CD1c-positive myeloid dendritic cell (primary cell): Measurements from ENCODE around the gene SLC25A11.

ENCODE experiments used
- DNase-seq: peaks from one replicate; pipeline ENCODE4 v3.0.0-alpha.2; 2016; ENCODE audit errors: extremely low spot score

Gene SLC25A11, protein sequence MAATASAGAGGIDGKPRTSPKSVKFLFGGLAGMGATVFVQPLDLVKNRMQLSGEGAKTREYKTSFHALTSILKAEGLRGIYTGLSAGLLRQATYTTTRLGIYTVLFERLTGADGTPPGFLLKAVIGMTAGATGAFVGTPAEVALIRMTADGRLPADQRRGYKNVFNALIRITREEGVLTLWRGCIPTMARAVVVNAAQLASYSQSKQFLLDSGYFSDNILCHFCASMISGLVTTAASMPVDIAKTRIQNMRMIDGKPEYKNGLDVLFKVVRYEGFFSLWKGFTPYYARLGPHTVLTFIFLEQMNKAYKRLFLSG

DNA sequence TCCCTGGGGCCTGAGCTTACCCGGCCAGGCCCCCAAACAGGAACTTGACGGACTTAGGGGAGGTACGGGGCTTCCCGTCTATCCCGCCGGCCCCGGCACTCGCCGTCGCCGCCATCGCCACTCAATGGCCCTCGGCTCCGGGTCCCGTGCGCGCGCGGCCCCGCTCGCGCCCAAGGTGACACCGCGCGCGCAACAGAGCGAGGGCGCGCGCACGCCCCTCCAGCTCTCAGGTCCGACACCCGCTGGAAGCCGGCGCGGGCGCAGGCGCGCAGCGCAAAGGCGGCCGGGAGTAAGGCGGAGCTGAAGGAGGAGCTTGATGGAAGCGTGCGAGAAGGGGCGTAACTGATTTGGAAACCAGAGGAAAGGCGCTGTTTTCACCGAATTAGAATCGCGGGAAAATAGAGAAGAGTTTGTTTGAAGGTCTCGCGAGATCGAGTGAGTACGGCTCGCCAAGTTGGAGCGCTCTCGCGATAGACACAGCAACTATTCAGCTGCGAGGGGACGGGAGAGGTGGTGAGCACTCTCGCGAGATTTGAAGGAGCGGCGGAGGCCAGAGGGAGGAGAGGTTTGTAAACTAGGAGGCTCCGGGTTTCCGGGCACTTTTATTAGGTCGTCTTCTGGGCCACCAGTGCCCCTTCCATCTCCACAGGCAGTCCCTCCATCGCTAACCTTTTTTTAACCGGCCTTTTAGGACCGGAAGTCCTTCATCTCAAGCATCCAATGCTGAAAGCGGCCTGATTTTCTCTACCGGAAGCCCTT is at the start of gene SLC25A11, which contains the start of gene RNF167:
TSS of gene SLC25A11 (minus strand) at position 251 of the 759 bp plus-strand sequence. CDS start at position 115, 136 bp downstream.
TSS of gene RNF167 (plus strand) at position 473 of the 759 bp plus-strand sequence. CDS start 642 bp downstream, outside the sequence.
- DNase-seq: peak; percentile 100

DNA sequence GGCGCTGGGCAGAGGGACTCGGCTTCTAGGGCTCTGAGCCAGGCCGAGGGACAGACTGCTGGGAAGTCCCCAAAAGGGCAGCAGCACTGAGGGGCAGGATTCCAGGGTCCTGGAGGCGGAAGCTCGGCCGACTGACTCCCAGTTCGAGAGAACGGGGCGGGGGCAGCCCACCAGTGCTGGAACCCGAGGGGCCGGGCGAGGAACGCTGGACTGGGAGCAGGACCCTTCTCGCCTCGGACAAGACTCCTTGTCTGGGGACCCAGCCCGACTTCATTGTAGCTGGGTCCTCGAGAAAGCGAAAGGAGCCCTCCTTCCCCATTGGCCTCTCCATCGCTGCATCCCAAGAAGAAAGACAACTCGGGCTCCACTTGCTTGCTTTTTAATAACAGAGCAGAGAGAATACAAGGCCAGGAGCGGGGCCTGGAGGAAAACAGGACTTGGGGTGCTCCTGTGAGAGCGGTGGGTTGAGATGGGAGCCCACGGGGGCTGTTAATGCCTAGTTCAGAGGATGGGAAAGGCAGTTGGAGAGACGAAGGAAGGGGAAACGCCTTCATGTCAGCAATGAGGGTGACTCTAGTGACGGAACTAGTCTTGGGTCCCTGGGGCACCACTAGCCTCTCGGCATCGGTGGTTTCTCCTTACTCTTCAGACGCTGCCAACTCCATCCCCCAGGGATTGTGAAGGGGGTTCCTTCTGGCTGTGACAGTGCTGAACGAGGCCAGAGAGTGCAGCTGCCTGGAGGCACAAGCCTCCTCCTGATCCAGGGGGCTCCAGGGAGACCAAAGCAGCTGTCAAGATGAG is 48.1 kb upstream of the SLC25A11 start:
- DNase-seq: peak; percentile 18

DNA sequence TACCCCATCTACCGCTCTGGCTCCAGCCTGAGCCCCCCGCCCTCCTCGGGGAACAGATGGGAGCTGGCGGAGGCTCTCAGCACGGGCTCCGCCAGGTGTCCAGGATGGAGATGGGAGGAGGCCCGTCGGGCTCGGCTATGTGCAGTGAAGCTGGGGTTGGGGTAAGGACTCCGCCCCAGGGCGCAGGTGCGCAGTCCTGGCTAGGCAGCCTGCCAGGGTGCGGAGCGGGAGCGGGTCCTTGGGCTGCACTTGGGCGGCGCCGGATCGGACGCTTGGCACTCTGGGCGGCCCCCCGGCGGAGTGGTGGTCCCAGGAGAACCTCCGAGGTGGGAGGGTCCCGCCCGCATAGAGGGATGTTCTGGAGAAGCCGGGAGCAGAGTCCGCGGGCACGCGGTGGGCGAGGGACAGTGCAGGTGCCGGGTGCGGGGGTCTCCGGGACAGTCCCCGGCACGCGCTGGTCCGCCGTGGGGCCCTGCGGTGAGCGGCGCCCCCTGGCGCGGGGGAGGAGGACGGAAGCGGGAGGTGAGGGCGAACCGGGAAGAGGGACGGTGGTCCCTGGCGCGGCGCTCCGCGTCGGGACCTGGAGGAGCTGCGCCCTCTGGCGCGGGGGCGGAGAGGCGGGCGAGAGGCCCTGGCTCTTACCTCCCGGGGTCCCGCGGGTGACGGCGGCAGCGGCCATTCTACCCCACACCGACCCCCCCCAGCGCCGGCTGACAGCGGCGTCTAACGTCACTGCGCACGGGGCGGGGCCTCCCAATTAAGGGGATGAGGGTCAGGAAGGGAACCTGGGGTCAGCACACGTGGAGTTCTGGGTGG is 47.3 kb upstream of the SLC25A11 start, which contains the start of gene CAMTA2:
TSS of gene CAMTA2 (minus strand) at position 725 of the 816 bp plus-strand sequence. CDS start 1,453 bp downstream, outside the sequence.
- peak; percentile 86 for DNase-seq

DNA sequence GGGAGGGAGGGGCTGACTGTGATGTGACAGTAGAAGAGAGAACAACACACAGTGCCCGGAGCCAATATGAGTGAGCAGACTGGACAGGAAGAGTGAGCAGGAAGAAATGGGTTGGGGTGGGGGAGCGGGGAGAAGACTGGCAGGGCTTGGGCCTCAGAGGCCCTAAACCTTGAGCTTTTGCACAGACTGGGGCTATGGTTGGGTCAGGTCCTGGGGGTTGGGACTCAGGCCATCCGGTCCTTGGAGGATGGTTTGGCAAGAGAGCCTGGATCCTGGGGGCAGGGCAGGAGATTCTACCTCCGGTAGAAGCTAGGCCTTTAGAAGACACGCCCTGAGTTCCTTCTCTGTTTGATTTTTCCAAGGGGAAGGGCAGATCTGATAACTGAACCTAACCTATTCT is 46.6 kb upstream of the SLC25A11 start:
- peak; percentile 15 for DNase-seq

DNA sequence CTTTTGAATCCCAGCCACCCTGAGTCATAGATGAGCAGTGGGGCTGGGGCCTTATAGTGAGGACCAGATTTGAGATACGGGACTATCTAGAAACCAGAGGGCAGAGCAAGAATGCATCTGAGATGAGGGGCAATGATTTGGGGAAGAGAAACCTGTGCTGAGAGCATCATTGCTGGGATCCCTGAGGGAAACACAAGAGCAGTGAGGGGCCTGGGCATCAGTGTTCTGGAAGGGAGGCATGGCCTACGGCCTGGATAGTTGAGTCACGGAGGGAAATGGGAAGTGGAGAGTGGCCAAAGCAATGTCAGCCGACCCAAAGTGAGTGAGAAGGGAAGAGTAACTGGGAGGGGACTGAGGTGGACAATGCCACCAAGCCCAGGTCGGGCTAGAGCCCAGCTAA is 42.5 kb upstream of the SLC25A11 start:
- DNase-seq: peak; percentile 38

DNA sequence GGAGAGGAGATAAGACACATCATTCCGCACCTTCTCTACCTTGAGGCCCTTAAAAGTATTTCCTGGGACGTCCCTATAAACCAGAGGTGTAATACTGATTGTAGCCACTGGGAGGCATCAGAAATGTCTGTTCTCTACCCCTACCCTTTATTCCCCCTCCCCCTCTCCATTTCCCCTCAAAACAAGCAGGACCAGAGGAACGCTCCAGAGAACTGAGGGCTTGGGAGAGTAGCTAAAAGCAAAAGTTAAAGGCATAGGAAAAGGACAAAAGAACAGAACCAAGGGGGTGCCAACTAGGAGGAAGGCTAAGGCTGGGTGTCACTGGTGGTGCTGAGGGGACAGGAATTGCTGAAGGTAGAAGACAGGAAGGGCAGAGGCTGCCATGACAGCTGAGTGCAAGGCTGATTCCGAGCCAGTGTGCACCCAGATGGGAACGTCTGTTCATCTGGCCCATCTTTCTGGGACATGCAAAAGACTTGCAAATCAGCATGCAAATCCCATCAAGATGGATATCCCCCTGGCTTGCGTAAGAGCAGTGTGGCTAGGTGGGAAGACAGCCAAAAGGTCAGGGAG is 40.9 kb upstream of the SLC25A11 start:
- DNase-seq: peak; percentile 58

DNA sequence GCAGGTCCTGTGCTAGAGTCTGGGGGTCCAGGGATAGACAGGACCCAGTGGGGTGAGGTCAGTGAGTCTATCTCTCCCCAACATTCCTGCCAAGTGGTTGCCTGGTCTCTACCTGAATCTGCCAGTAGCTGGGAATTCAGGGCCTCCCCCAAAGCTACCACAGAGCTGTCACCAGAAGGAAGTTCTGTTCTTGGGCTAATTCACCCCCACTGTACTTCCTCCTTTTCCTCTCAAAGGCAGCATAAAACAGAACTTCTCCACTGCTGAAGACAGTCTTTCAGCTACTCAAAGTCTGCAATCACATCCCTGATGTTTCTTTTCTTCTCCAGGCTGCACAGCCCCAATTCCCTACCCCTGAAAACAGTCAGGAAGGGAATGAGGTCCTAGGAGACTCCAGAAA is 38.9 kb upstream of the SLC25A11 start:
- peak; percentile 75 for DNase-seq

DNA sequence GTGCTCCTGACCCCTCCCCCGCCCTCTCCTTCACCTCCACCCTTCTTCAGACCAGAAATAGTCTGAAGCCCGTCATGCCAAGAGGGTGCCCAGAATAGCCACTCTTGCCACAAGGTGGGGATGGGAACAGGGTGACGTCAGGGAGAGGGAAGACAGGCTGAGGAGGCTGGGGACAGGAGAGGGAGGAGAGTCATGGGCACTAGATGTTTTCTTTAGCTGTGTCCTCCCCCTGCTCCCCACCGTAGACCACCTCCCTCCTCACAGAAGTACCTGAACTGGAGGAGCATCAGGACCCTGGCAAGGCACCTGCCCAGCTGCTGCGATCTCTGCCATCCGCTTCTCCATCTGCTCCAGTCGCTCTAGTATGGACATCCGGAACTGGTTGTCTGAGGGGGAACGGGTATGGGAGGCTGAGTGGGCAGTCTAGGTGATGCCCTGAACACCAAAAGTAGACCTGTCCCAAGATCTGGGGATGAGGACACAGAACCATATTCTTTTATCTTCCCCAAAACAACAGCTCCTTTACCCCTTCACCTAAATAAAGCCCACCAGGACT is 34.3 kb upstream of the SLC25A11 start:
- no peak for DNase-seq

DNA sequence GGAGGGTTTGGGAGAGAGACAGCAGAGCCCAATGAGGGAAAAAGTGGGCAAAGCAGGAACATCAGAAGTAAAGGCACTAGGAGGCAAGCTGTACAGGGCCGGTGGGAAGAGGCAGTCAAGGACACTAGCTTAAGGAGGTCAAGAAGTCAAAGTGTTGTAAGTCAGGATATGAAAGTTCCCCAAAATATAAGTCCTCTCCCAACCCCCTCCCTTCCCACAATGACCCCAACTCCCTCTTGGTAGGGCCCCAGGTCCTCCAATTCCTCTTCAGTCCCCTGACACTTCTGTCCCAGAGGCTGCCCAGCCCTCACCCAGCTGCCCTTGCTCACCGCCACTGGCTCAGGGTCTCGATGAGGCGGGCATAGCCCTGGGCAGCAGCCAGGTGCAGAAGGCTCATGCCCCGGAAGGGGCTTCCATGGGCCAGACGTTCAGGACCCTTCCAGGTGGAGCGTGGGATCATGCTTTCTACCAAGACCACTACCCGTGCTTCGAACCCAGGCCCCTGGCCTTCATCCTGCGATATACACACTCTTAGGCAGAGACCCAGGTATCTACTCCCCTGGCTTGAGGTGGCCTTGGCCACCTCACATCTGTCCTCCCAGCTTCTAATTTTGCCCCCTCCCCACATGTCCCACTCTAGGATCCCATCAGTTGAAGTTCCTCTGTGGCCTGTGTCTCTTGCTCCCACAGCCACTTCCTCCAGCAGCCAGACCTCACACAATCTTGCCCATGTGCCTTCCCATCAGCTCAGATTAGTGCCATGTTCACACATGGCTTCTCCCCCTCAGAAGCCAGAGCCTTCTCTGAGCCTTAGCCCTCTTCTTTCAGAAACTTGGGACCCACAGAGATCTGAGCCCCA is 33.6 kb upstream of the SLC25A11 start:
- DNase-seq: peak; percentile 34

DNA sequence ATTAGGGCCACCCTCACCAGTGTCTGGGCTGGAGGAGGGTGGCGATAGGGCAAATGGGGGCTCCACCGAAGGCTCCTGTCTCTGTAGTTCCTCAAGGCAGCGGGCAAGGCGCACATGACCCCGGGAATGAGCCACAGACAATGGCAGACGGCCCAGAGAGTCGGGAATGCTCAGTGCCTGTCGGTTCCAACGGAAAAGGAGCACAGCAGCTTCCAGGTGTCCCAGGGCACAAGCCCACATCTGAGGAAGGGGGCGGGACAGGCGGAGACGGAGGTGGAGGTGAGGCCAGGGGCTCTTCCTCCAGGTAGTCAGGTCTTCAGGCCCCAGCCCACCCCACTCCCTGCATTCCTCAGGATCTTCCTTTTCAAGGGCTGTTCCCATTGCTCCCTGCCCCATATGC is 32.9 kb upstream of the SLC25A11 start:
- DNase-seq: no peak

DNA sequence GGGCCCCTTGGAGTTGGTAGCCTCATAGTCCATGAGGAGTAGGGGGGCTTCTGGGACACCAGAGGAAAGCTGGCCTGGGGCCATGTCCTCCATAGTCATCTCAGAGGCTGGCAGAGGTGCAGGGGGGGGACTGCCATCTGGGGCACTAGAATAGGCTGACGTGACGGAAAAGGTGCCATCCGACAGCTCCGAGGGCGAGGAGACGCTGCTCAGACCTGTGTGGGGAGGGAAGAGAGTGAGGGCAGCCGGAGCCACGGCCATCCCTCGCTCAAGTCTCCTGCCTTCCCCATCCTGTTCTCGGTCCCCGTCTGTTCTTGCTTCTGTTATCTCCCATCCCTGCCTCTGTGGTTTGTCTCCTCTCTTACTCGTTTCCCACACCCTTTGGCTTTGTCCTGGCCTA is 32.5 kb upstream of the SLC25A11 start:
- DNase-seq: no peak

DNA sequence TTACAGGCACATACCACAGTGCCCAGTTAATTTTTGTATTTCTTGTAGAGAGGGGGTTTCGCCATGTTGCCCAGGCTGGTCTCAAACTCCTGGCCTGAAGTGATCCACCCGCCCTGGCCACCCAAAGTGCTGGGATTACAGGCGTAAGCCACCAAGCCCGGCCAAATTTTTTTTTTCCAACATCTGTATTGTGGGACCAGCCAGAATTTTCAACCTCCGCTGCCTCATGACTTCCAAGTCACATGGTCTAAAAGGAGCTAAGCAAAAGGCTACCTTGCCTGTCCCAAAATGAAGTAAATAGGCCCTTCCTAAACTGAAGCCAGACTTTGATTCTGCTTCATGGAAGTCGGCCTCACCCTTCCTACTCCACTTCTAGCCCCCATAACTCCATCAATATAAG is 32.0 kb upstream of the SLC25A11 start:
- DNase-seq: no peak

DNA sequence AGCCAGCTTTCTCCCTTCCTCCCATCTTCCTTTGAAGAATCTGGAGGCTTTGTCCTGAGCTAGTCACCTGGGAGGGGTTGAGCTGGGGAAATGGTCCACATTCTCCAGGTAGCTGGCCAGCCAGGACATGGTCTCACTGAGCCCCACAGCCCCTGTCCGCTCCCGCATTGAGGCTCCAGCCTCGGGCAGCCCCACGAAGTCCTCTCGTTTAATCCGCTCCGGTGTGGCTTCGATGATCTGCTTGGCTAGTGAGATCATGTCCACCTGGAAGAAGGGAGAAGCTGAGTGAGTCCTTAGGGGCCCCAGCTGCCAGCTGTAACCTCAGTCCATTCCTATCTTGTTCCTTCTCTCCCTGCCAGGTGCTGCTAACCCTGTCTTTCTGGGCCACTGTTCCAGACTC is 30.4 kb upstream of the SLC25A11 start:
- DNase-seq: no peak

DNA sequence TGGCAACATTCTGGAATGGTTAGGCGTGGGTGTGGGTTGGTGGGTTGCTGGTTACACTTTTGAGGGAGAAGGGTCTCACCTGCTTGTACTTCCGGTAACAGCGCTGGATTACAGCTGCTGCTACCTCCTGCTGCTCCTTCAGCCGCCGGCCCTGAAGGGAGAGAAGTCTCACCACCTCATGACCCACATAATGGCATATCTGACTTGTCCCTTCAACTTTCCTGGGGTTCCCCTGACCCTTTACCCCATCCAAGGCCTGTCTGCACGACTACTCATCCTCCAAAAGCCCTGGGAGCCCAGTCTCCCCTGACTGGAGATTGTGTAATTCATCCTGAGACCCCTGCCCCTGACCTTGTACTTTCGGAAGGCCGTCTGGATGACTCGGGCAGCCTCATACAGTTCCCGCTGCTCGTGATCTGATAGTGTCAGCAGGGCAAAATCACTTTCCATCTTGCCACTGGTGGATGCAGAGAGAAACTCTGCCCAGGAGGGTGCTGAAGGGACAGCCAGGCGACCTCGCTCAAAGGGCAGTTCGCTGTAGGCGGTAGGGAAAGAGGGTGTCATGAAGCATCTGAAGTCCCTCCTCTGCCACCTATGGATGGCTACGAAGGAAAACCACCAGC is 29.8 kb upstream of the SLC25A11 start:
- no peak for DNase-seq

DNA sequence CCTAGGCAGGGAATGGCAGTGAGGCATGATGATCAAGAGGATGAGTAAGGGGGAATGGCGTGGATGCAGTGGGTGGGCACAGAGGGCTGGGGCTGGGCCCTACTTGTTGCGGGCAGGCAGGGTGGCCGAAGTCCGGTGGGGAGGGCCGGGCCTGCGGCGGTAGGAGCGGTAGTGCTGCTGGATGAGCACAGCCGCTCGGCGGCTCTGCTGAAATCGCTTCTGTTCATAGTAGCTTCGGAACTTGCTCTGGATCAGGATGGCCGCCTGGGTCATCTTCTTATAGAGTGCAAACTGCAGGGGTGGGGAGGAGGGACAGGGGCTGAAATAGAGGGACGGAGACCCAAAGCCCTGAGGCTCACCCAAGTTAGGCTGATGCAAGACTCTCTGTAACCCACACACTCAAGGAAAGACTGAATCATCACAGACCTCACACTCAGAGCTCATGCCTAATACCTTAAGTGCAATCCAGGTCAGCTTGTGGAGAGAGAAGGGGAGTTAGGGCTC is 29.3 kb upstream of the SLC25A11 start:
- DNase-seq: peak; percentile 66

DNA sequence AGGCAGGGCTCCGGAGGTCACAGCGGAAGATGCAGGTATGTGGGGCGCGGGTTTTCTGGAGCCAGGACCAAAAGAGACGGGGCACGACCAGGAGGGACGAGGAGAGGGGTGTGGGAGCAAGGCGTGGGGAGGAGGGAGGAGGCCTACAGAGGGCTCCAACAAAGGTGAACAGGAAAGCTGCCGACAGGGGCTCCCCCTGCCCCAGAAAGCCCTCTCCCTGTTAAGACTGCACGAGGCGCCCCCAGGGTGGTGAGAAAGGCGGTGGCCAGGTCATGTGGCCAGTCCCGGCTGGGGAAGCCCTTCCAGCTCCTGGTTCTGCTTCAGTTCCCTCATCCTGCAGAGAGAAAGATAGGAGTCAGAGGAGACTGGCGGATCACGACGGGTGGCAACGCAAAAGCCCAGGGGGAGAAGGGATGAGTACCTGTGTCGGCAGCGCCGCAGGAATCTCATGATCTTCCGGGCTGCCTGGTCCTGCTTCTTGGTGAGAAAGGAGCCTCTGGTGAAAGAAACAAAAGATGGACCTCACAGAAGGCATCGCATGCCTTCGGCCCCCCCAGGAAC is 28.7 kb upstream of the SLC25A11 start:
- no peak for DNase-seq

DNA sequence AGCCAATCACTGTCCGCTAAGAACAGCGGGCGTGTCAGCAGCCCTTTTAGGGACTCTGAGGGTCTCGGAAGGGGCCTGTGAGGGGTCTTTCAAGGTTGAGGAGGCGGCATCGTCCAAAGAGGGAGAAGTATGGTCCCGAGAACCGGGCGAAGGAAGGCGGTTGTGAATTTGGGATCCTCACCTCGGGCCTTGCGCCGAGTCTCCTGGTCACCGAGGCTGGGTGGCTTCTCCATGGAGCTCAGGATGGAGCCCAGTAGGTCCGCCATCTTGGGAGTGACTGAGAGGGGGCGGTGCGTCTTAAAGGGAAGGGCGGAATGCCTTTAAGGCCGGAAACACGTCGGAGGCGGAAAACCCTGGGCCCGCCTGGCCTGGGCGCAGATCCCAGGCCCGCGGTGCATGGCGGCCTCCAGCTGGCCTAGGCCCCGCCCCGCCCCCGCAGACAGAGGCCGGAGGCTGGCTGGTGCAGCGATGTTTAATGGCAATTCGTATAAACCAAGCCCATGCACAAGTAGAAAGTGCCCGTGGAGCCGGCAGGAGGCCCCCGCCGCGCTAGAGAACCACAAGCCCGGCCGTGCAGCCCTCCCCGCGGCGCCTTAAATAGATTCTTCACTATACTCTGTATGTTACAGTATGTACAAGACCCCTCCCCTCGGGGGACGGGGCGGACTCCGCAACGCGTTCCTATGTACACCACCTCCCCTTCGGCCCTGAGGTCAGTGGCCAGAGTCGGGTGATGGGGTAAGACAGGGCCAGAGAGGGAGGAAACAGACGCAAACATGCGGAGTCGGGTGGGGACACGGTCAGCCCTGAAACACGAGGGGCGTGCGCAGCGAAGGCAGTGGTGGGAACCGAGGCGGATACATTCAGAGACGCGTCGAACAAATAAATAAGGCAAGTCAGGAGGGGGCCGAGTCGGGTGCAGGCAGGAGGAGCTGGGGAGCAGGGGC is 28.0 kb upstream of the SLC25A11 start, which contains the start of gene SPAG7:
TSS of gene SPAG7 (minus strand) at position 279 of the 947 bp plus-strand sequence. CDS start at position 266, 13 bp downstream.
- DNase-seq: peak; percentile 98
